Mesenchymal stem cell (in vitro differentiated cells and primary cell): ENCODE measurements around the gene COL23A1.
A peak's percentile ranks its signal among the peaks of the same experiment; 100 is the strongest.

Source experiments
- DNase-seq: peaks from one replicate; pipeline ENCODE4 v3.0.0-alpha.2; 2013
- H2AFZ ChIP-seq: one replicate; pipeline ENCODE4 v1.6.1; 2013; ENCODE audit warnings: low read depth, mild to moderate bottlenecking, control low read depth, inconsistent platforms, low read length, moderate library complexity
- H2AK5ac ChIP-seq: 2 replicates; pipeline ENCODE4 v1.6.1; 2013; ENCODE audit warnings: low read length, moderate library complexity, mild to moderate bottlenecking, inconsistent platforms; ENCODE audit not compliant: severe bottlenecking
- H2BK120ac ChIP-seq: one replicate; pipeline ENCODE4 v1.6.1; 2013; ENCODE audit warnings: low read depth, mild to moderate bottlenecking, inconsistent platforms, low read length, moderate library complexity
- H2BK12ac ChIP-seq, 2 experiments: one replicate each; pipeline ENCODE4 v1.6.1; 2013; ENCODE audit warnings: inconsistent platforms in 2 of 2, low read length in 2 of 2, mild to moderate bottlenecking in 2 of 2, moderate library complexity in 2 of 2, control low read depth in 1 of 2
- H2BK15ac ChIP-seq: one replicate; pipeline ENCODE4 v1.6.1; 2013; ENCODE audit warnings: mild to moderate bottlenecking, low read depth, inconsistent platforms; ENCODE audit not compliant: poor library complexity, severe bottlenecking
- H2BK5ac ChIP-seq: 2 replicates; pipeline ENCODE4 v1.6.1; 2013; ENCODE audit warnings: low read depth, mild to moderate bottlenecking, low read length, control low read depth, inconsistent platforms; ENCODE audit not compliant: poor library complexity, severe bottlenecking
- H3K14ac ChIP-seq, 2 experiments: one replicate each; pipeline ENCODE4 v1.6.1; 2013; ENCODE audit warnings: inconsistent platforms in 2 of 2, low read length in 2 of 2, control low read depth in 1 of 2, mild to moderate bottlenecking in 1 of 2, moderate library complexity in 1 of 2
- H3K18ac ChIP-seq, 2 experiments: one replicate each; pipeline ENCODE4 v1.6.1; 2013; ENCODE audit warnings: inconsistent platforms in 2 of 2, low read length in 2 of 2, control low read depth in 1 of 2, low read depth in 1 of 2, mild to moderate bottlenecking in 1 of 2
- H3K23ac ChIP-seq, 2 experiments: one replicate each; pipeline ENCODE4 v1.6.1; 2013; ENCODE audit warnings: inconsistent platforms in 2 of 2, low read length in 2 of 2, mild to moderate bottlenecking in 2 of 2, moderate library complexity in 2 of 2, control low read depth in 1 of 2
- H3K27ac ChIP-seq: 2 replicates; pipeline ENCODE4 v1.5.1; 2013; ENCODE audit warnings: mild to moderate bottlenecking, moderate library complexity, low read length, control low read depth, inconsistent platforms; ENCODE audit not compliant: poor library complexity, severe bottlenecking
- H3K27me3 ChIP-seq, 2 experiments: 2 replicates each; pipeline versions ENCODE4 v1.6.1 to v1.7.0; 2013; ENCODE audit warnings: low read length in 2 of 2, mild to moderate bottlenecking in 2 of 2, moderate library complexity in 2 of 2, control low read depth in 1 of 2, inconsistent platforms in 1 of 2; ENCODE audit not compliant: control insufficient read depth in 1 of 2, insufficient read depth in 1 of 2
- H3K36me3 ChIP-seq, 2 experiments: 2 replicates each; pipeline versions ENCODE4 v1.6.1 to v1.7.0; 2013; ENCODE audit warnings: low read length in 2 of 2, control low read depth in 1 of 2, inconsistent platforms in 1 of 2, low read depth in 1 of 2, mild to moderate bottlenecking in 1 of 2; ENCODE audit not compliant: insufficient read depth in 2 of 2, control insufficient read depth in 1 of 2
- H3K4ac ChIP-seq, 2 experiments: one replicate each; pipeline ENCODE4 v1.6.1; 2013; ENCODE audit warnings: inconsistent platforms in 2 of 2, low read length in 2 of 2, mild to moderate bottlenecking in 2 of 2, moderate library complexity in 2 of 2, control low read depth in 1 of 2, low read depth in 1 of 2
- H3K4me1 ChIP-seq: 2 replicates; pipeline ENCODE4 v1.6.1; 2013; ENCODE audit warnings: low read depth, low read length, control low read depth; ENCODE audit not compliant: control insufficient read depth, insufficient read depth
- H3K4me2 ChIP-seq: 2 replicates; pipeline ENCODE4 v1.6.1; 2013; ENCODE audit warnings: low read length, mild to moderate bottlenecking, inconsistent platforms; ENCODE audit not compliant: poor library complexity, severe bottlenecking
- H3K4me3 ChIP-seq, 2 experiments: 2 replicates each; pipeline versions ENCODE4 v1.5.1 to v1.7.0; 2013; ENCODE audit warnings: low read length in 2 of 2, mild to moderate bottlenecking in 2 of 2, control low read depth in 1 of 2, low read depth in 1 of 2; ENCODE audit not compliant: insufficient read depth in 1 of 2
- H3K79me1 ChIP-seq: replicated peaks from 2 replicates; pipeline ENCODE4 v1.6.1; 2013; ENCODE audit warnings: mild to moderate bottlenecking, control low read depth, low read length, inconsistent platforms; ENCODE audit not compliant: poor library complexity, severe bottlenecking
- H3K9ac ChIP-seq: 2 replicates; pipeline ENCODE4 v1.7.0; 2013; ENCODE audit warnings: mild to moderate bottlenecking, low read length, moderate library complexity
- H3K9me3 ChIP-seq: 2 replicates; pipeline ENCODE4 v1.7.0; 2013; ENCODE audit warnings: mild to moderate bottlenecking, low read length; ENCODE audit not compliant: control insufficient read depth
- H4K8ac ChIP-seq: one replicate; pipeline ENCODE4 v1.6.1; 2013; ENCODE audit warnings: inconsistent platforms, mild to moderate bottlenecking, low read length, moderate library complexity
- H4K91ac ChIP-seq: one replicate; pipeline ENCODE4 v1.6.1; 2013; ENCODE audit warnings: mild to moderate bottlenecking, low read length, inconsistent platforms
- WGBS: methylation state at CpG from one replicate; pipeline ENCODE4 v1.1.7; 2013; ENCODE audit warnings: mixed read lengths; 5-methylcytosine and 5-hydroxymethylcytosine counted together

Gene COL23A1

DNA sequence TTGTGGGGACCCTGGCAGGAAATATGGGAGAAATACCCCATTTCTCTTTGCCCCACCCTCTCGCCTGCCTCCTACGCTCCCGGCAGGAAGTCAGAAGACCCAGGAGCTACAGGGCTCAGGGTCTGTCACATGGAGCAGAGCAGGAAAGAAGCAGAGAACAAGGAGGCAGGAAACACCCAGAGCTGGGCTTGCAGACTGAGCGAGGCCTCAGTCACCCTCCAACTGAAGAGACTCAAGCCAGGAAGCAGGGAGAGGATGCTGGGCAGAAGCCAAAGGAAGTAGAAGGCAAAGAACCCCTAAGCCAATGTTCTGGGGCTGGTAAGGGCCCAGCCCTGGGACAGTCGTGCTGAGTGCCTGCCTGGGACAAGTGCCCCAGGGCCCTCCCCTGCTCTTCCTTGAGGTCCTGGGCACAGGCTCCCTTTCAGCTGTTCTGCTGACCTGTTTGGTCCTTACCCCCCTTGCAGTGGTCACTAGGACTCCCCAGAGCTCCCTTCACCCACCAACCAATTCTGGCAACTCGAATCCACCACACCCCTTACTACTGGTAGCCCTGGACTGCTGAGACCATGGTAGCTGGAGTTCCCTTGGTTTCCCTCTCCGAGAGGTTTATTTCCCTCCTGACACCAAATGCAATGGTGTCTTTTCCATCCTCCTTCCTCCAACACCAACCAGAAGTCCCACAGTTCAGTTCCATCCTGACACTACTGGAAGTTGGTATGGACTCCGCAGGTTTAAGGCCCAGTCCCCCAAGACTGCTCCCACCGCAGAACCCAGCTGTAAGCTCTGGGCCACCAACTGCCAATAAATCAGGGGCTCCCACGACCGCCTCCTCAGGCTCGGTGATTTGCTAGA, 157.5 kb downstream of the COL23A1 start:
- Histone ChIP-seq H3K27me3 (peaks cover 0 to 21% of the 10 kb centered on the region in 2 experiments), H3K18ac (no peak overlapping the region), H2AFZ (no peak overlapping the region), H3K27ac (no peak overlapping the region), H3K23ac (no peak overlapping the region), H2AK5ac (no peak overlapping the region), H2BK12ac (no peak overlapping the region), H4K91ac (no peak overlapping the region), H3K9ac (no peak overlapping the region), H2BK5ac (no peak overlapping the region), H2BK120ac (no peak overlapping the region), H3K4ac (no peak overlapping the region), H2BK15ac (no peak overlapping the region), H3K79me1 (no peaks in the 10 kb centered on the region), H3K14ac (no peak overlapping the region), H3K4me2 (no peak overlapping the region), H4K8ac (no peak overlapping the region), H3K4me3 (no peak overlapping the region), H3K36me3 (no peaks in the 10 kb centered on the region), H3K4me1 (no peaks in the 10 kb centered on the region), H3K9me3 (no peaks in the 10 kb centered on the region)
- 77% methylated on average over 12 of the region's 12 CpGs for WGBS
- DNase-seq = no peak

DNA sequence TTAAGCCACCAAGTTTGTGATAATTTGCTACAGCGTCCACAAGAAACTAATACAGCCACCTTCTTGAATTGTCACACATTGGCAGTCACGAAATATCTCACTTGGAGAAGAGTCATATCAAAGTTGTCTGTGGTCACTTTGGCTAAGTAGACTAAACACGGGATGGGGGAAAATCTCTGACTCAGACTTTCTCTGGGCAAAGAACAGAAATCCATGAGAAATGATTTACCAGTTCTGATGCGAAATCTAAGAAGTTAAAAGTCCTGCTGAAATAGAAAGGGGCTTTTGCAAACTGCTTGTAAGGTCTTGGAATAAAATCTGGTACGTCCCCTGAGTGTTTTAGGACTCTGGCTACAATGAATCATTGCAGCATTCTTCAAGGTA, 158.4 kb downstream of the COL23A1 start:
- Histone ChIP-seq H2AK5ac (no peak overlapping the region), H3K4ac (no peak overlapping the region), H3K4me1 (no peaks in the 10 kb centered on the region), H2BK5ac (no peak overlapping the region), H3K27ac (no peak overlapping the region), H2BK120ac (no peak overlapping the region), H2BK12ac (no peak overlapping the region), H3K23ac (no peak overlapping the region), H3K27me3 (peaks cover 0 to 16% of the 10 kb centered on the region in 2 experiments), H3K79me1 (no peaks in the 10 kb centered on the region), H4K91ac (no peak overlapping the region), H3K18ac (no peak overlapping the region), H2AFZ (no peak overlapping the region), H3K4me3 (no peak overlapping the region), H2BK15ac (no peak overlapping the region), H3K14ac (no peak overlapping the region), H4K8ac (no peak overlapping the region), H3K4me2 (no peak overlapping the region), H3K9me3 (no peaks in the 10 kb centered on the region), H3K9ac (no peak overlapping the region), H3K36me3 (no peaks in the 10 kb centered on the region)
- WGBS = 77% methylated on average over 5 of the region's 5 CpGs
- DNase-seq = peak; percentile 2

DNA sequence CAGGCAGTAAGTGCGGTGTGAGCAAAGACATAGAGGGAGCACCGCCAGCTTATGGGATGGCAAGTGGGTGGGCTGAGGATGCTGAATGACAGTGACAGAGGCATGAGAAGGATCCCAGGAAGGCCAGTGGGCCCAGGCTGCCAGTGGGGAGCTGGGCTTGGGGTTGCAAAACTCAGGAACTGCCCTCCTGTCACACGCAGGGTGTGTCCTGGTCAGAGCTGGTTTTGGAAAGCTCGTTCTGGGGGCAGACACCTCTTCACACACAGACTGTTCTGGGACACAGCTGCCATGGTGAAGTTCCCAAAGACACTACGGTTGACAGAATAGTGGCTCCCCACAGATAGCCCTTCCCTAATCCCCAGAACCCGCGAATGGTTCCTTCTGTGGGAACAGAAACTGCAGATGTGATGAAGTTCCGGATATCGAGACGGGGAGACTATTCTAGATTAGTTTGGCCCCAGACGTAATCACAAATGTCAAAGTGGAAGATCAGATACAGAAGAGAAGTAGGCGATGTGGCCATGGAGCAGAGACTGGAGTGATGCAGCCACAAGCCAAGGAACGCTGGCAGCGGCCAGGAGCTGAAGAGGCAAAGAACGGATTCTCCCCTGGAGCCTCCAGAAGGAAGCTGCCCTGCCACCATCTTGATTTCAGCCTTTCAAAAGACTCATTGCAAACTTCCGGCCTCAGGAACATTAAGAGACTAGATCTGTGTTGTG, 159.0 kb downstream of the COL23A1 start:
- Histone ChIP-seq H3K4me2 (no peak overlapping the region), H2AK5ac (no peak overlapping the region), H2AFZ (no peak overlapping the region), H2BK120ac (no peak overlapping the region), H3K9me3 (no peaks in the 10 kb centered on the region), H3K4me3 (no peak overlapping the region), H3K4me1 (no peaks in the 10 kb centered on the region), H3K14ac (no peak overlapping the region), H3K9ac (no peak overlapping the region), H2BK12ac (no peak overlapping the region), H3K18ac (no peak overlapping the region), H3K79me1 (no peaks in the 10 kb centered on the region), H3K4ac (no peak overlapping the region), H4K8ac (no peak overlapping the region), H2BK15ac (no peak overlapping the region), H3K27me3 (peaks cover 0 to 11% of the 10 kb centered on the region in 2 experiments), H3K27ac (no peak overlapping the region), H3K36me3 (no peaks in the 10 kb centered on the region), H2BK5ac (no peak overlapping the region), H4K91ac (no peak overlapping the region), H3K23ac (no peak overlapping the region)
- WGBS = 89% methylated on average over 16 of the region's 16 CpGs
- DNase-seq = no peak
